SKM-1 (cell line): ENCODE results near the gene CHD5.

Experiments used
- DNase-seq: peaks from one replicate; lab custom pipeline; 2025; ENCODE audit not compliant: unreplicated experiment; lab: John Stamatoyannopoulos, UW

The CHD5 gene

DNA sequence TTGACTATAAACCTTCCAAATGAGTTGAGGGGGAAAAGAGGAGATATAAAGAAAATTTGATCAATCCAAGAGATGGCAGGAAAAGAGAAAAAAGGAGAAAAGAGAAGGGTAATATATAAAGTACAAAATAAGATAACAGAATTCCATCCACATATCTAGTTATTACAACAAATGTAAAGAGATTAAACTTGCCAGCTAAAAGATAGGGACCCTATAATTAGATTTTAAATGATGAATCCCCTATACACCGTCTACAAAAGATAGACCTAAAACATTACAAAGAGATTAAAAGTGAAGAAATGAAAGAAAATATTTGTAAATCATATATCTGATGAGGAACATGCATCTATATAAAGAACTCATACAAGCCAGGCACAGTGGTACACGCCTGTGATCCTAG, 63.1 kb downstream of the CHD5 start:
- DNase-seq, result no peak

DNA sequence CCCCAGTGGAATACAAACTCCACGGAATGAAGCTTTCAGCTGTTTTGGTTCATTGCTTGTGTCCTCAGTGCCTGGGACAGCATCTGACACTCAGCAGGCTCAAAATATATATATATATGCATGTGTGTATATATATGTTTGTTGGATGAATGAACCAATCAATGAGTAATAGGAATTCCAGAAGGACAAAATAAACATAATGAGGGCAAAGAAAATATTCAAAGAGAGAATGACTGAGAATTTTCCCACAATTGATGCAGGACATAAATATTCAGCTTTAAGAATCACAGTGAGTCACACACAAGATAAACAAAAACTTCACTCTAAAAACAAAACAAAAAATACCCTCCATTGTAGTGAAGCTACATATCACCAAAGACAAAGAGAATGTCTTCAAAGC, 64.0 kb downstream of the CHD5 start:
- no peak for DNase-seq

DNA sequence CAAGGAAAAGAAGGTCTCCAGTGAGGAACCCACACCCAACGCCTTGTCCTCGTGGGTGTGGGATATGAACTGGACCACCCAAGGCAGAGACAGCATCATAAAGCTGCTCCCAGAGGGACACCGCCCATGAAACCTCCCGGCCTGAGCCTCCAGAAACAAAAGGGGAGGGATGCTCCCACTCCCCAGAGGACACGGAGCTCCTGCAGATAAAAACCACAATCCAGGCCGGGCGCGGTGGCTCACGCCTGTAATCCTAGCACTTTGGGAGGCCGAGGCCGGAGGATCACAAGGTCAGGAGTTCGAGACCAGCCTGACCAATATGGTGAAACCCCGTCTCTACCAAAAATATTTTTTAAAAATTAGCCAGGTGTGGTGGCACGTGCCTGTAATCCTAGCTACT, 66.4 kb downstream of the CHD5 start:
- DNase-seq, result no peak

DNA sequence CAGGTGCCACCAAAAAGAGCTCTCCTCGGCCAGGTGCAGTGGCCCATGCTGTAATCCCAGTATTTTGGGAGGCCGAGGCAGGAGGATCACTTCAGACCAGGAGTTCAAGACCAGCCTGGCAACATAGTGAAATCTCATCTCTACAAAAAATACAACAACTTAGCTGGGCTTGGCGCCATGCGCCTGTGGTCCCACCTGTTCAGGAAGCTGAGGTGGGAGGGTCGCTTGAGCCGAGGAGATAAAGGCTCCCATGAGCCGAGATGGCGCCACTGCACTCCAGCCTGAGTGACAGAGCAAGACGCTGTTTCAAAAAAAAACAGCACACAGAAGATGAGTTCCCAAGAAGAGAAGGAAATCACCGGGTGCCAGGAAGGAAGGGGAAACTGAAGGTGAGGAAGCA, 67.0 kb downstream of the CHD5 start:
- no peak for DNase-seq

DNA sequence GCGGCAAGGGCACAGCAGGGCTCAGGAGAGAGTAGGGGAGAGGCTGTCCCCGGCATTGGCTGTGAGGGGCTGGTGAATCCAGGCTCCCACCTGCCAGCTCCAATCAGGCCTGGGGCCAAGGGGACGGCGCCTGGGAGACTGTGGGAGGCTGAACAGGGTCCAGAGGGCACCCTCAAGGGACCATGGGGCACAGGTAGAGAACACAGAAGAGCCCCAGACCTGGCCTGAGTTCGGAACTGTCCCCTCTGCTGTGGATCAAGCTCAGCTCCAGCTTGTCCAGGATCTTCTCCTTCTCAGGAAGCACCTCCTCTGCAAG, 67.5 kb downstream of the CHD5 start:
- DNase-seq, result no peak

DNA sequence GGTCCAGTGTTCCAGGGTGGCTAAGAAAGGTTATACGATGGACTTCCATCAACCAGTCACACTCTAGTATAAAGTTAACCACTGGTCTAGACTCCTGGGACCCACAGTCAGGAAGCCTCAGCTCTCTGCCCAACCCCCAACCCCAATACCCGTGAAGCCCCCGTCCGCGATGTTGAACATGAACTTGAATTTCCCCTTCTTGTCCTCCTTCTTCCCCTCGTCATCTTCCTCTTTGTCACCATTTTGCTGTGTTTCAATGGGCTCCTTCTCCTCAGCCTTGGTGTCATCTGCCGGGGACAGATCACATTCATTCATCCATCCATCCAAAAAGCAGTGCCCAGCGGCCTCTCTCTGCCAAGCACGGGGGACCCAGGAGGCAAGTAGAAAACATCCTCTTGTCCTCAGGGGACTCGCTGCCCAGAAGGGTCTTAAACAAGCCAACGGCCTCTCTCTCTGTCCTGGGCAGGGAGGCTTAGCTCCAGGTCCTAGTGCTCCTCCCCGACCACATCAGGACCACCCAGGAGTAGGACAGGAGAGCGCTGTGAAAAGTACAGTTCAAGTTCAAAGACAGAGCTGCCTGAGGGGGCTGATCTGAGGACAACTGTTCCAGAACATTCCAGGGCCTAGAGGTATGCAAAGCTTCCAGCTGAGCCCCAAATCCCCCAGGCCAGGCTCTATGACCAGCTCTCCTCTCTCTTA, 68.0 kb downstream of the CHD5 start:
- DNase-seq, result no peak

DNA sequence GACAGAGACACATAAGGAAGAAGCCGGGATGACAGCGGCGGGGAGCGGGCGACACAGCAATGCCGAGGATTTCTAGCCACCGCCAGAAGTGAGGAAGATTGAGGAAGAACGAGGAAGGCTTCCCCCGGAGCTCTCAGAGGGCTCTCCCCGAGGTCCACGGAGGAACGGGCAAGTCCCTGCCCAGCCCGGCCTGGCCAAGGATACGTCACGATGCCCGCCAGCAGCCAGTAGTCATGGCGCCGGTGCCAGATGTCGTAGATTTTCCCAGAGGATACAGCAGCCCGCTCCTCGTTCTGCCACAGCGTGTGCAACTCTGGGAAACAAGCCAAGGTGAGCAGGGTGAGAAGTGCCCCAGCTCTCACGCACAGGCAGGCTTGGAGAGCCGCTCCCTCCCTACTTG, 68.5 kb downstream of the CHD5 start:
- DNase-seq, result no peak

DNA sequence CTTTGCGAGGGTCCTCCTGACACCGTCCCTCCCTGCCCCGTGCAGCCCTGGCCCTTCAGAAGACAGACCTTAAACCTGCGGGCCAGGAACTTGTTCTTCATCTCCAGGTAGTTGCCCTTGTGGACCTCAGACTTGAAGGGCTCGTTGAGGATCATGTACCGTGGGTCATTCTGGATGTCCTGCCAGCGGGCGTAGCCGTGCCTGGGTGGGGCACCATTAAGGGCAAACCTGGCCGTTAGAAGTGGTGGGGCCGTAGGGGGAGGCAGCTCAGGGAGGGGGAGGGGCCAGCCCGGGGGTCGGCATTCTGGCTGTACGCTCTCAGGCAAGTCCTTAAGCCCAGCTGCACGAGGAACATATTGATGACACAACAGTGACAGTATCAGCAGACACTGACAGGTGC, 69.8 kb downstream of the CHD5 start:
- DNase-seq, result no peak

DNA sequence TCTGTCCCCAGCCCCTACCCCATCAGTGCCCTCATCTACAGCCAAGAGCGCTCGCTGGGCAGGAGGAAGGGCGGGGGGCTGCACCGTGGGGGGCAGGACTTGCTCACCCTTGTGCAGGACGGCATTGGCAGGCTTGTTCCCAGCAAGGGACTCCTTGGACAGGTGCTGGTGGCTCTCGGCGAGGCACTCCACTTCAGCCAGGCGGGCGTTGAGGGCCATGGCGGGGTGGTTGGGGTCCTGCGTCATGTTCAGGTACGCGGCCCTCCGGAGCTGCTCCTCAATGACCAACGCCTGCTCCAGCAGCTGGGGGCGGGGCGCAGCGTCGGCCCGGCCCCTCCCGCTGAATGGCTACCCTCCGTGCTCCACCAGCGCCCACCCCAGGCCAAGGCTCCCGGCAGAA, 70.4 kb downstream of the CHD5 start:
- no peak for DNase-seq

DNA sequence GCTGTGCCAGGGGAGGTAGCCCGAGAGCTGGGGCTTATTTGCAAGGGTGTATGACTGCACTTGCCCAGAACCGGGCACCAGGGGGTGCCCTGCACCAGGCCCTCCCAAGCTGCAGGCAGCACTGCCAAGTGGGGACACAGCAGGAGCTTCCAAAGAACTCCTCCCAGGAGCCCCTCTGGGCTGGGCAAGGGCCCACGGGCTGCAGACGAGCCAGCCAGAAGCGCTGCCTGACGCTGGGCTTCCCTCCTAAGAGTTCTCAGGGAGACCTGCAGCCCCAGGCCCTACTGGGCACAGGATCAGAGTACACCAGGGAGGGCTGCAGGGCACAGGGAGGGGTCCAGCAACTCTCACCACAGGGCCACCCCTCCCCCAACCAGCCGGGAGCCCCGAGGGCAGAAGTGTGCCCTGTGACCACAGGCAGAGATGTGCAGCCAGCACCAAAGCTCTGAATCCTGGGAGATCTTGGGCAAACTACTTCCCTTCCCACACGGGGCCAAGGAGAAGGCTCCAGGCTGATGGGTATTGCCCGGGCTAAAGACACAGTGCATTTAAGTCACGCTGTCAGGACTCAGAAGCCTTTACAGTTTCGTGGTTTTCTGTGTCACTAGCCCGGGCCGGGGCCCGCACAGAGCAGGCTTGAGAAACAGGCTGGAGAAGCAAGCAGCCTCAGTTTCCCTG, 71.0 kb downstream of the CHD5 start:
- DNase-seq, result no peak

DNA sequence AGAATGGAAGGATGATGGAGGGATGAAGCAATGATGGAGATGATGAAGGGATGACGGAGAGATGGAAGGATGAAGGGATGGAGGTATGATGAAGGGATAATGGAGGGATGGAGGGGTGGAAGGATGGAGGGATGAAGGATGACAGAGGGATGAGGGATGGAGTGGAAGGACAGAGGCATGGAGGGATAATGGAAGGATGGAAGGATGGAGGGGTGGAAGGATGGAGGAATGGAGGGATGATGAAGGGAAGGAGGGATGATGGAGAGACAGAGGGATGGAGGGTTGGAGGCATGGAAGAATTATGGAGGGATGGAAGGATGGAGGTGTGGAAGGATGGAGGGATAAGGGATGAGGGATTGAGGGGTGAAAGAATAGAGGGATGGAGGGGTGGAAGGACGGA, 71.6 kb downstream of the CHD5 start:
- no peak for DNase-seq

DNA sequence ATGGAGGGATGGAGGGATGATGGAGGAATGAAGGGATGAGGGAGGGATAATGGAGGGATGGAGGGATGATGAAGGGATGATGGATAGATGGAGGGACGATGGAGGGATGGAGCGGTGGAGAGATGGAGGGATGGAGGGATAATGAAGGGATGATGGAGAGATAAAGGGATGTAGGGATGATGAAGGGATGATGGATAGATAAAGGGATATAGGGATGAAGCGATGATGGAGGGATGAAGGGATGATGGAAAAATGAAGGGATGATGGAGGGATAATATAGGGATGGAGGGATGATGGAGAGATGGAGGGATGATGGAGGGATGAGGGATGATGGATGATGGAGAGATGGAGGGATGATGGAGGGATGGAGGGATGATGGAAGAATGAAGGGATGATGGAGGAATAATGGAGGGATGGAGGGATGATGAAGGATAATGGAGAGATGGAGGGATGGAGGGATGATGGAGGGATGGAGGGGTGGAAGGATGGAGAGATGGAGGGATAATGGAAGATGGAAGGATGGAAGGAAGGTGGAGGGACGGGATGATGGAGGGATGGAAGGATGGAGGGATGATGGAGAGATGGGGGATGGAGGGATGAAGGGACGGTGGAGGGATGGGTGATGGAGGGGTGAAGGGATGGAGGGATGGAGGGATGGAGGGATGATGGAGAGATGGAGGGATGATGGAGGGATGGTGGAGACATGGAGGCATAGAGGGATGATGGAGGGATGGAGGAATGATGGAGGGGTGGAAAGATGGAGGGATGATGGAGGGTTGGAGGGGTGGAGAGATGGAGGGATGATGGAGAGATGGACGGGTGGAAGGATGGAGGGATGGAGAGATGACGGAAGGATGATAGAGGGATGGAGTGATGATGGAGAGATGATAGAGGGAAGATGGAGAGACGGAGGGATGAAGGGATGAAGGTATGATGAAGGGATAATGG, 72.4 kb downstream of the CHD5 start:
- DNase-seq, result no peak

DNA sequence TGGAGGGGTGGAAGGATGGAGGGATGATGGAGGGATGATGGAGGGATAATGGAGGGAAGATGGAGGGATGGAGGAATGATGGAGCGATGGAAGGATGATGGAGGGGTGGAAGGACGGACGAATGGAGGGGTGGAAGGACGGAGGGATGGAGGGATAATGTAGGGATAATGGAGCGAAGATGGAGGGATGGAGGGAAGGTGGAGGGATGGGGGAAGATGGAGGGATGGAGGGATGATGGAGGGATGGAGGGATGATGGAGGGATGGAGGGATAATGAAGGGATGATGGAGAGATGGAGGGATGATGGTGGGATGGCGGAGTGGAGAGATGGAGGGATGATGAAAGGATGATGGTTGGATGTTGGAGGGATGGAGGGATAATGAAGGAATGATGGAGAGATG, 73.1 kb downstream of the CHD5 start:
- DNase-seq, result no peak

DNA sequence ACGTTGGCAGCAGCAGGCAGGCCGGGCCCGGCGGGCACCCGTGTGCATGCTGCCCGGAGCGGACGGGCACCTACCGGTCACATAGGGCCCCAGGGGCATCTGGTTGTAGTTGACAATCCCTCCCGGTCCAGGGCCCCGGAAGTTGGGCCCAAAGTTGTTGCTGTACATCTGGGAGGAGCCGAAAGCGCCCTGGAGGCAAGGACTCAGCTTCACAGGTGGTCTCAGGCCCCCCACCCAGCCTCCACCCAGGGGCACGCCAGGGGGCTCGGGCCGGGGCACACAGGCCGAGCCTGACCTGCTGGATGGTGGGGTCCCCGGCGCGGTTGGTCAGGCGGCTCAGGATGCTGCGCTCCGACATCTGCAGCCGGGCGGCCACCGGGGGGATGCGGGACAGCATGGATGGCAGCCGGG, 73.8 kb downstream of the CHD5 start:
- no peak for DNase-seq

DNA sequence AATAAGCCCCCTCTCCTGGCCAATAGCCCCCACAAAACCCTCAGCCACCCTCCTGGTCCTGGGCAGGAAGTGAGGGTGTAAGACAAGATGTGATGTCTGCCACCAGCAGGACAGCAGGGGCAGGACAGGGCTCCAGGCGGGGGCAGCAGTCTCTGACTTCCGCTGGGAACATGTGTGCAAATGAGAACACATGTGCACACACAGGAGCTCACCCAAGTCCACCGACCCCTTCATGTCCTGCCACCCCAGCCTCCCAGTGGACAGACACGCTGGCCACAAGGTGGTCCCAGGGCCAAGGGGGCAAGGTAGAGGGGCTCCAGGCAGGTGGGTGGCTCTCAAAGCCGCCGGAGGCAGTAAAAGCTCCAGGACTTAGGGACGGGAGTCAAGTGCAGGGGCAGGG, 74.4 kb downstream of the CHD5 start:
- no peak for DNase-seq

DNA sequence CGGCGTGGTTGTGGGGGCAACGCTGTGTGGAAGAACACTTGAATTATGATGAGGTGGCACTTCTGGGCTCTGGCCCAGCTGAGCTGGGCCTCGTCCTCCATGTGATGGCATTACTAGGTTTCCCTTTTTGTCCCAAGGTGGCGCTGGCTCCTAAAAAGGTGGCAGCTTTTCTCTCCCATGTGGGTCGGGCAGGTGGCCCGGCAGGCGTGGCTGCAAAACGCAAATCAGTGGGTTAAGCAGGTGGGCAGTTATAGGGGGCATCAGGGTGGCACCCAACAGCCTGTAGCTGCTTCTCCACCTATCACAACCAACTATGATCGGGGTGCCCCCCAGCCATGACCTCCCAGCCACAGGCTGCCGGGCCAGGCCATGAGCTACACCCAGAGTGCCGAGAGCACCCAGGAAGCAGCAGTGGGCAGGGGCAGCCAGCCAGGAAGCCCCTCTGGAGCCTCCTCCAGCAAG, 74.9 kb downstream of the CHD5 start:
- no peak for DNase-seq

DNA sequence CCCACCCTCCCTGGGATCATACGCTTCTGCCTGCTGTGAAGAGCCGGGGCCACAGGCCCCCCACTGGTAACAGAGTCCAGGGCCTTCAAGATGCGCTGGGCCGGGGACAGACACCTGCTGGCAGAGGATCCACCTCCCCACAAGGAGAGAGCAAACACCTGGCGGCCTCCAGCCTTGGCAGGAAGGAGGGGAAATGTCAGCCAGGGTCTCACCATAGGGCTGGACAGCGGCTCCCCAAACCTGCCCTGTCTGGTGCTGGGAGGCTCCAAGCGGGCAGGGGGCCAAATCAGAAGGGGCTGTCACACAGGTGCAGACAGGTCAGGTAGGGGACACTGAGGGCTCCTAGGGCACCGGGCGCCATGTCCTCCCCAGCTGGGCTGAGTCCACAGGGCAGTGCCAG, 75.5 kb downstream of the CHD5 start:
- no peak for DNase-seq

DNA sequence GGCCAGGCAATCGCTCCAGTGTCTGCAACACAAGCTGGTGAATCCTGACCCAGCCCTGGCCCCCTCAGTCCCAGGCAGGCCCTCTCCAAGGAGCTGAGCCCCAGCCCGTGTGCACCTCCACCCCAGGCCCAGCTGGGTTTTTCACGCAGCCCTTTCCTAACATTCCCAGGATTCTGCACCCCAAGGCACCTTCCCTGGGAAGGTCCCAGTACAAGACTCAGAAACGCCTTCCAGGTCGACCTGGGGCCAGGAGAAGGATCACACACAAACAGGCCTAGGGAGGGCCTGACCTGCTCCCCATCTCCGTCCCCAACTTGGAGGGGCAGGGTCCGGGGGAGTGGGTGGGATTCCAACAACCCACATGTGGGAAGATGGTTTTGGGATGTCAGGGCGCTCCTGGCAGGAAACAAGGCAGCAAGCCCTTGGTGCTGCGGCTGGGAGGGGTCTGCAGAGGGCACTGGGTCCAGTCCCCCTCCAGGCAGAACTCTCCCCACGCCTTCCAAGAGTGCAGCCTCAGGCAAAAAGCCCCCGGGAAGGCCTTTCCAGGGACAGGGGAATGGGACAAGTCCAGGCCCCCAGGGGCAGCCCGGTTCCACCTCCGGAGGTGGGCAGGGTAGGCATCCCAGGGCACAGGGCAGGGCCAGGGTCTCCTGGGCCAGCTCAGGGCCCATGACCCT, 76.1 kb downstream of the CHD5 start:
- no peak for DNase-seq

DNA sequence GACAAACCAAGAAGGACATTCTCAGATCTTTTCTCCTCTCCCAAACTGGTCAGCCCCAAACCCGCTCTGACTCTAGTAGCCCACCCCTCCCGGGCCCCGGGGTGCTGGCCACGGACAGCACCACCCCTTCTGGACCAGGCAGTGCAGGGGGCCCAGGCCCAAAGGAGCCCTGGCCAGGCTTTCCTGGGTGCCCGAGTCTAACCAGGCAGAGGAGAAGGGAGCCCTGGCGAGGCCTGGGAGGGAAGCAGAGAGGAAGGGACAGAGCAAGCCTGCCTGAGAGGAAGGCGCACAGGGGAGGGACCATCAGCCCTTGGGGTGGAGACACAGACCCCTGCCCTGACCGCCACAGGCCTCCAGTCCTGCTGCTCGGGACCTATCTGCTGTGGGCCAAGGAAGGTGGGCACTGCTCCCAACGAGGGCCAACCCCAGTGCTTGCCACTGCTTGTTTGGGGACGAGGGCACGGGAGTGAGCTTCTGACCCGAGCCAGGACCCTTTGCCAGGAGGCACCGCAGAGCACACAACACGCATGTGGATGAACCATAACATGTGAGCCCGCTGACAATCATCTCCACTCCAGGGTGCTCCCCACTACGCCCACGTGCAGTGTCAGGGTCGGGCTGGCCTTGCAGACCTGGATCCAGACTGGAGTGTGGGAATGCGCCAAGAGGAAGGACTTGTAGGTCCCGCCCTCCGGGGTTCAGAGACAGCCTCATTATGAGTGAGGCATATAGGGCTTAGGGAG, 76.8 kb downstream of the CHD5 start:
- no peak for DNase-seq

DNA sequence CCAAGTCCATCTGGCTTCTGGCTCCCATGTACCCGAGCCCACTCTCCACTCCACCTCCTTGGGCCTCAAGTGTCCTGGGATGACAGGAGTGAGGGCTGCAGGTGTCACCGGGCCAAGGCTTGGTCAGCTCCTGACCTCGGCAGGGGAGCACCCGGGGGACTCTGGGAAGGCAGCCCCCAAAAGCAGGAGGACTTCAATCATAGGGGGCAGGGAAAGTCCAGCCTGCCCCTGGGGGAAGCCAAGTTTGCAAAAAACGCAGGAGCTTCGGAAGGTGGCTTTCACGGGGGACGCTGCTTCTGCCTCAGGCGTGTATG, 77.6 kb downstream of the CHD5 start:
- DNase-seq, result no peak
